Measurements from ENCODE around the gene DUSP22.
"Not testable (repeated sequence)": the region's sequence is repeated elsewhere in the genome, so short reads cannot be mapped to it uniquely, and the experiment has no call there.

DUSP22 gene

DNA sequence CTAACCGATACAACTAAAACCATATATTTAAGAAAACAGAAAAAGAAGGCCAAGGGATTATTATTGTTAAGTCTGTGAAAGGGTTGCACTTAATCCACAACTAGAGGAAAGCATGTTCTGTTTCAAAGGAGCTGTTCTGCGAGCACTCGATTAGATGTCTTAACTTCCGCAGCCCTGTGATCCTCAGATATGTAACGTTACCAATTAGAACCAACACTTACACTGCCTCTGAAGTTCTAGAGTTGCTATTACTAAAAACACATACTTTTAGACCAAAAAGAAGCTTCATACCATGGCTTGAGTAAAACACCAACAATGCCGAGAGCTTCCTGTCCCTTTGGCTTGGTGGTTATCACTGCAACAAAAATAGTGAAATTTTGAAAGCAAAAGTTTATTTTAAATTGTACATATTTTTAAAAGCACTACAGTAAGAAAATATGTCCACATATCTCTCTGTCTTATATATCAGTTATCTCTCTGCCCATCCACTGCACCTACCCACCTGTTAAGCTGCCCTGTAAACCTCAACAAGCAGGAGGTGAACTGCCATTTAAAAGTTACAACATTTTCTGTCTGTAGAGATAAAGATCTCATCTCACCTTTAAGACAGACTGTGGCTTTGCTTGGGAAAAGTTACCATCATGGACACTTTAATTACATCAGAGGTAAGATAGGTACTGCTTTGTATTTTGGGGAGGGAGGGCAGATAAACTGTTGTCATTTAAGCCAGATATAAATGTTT lies 7.1 kb upstream of the DUSP22 start:
- Histone ChIP-seq H3K4me3 (replicated peaks; ENCODE audit: low read depth, low read length) (no peak overlapping the region), H3K27me3 (replicated peaks; ENCODE audit: control insufficient read depth, insufficient read depth, low read length) (no peaks in the 10 kb centered on the region), H3K36me3 (ENCODE audit: control insufficient read depth, insufficient read depth, low read length) (no peaks in the 10 kb centered on the region; the same call in none of the 2 replicates)
- no peak for TF ChIP-seq CTCF (IDR thresholded peaks at IDR 0.05; ENCODE audit: insufficient read depth, low read length, poor library complexity, severe bottlenecking)
- DNase-seq (ENCODE audit: extremely low read depth, insufficient read length), result no peak

DNA sequence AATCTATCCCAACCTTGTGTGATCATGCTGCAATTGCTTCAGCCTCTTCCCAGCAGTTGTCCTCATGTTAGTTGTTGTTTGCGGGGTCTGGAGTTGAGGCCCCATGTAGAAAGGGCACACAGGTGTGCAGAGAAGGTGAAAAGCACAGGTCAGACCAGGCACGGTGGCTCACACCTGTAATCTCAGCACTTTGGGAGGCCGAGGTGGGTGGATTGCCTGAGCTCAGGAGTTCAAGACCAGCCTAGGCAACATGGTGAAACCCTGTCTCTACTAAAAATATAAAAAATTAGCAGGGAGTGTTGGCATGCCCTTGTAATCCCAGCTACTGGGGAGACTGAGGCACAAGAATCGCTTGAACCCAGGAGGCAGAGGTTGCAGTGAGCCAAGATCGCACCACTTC lies 6.4 kb upstream of the DUSP22 start:
- not testable (repeated sequence) for DNase-seq (ENCODE audit: extremely low read depth, insufficient read length); H3K27me3 ChIP-seq (replicated peaks; ENCODE audit: control insufficient read depth, insufficient read depth, low read length); H3K4me3 ChIP-seq (replicated peaks; ENCODE audit: low read depth, low read length); H3K36me3 ChIP-seq (ENCODE audit: control insufficient read depth, insufficient read depth, low read length)

GRCh38 chr6:286681-287488 lies 5.4 kb upstream of the DUSP22 start:
- no peak for TF ChIP-seq CTCF (IDR thresholded peaks at IDR 0.05; ENCODE audit: insufficient read depth, low read length, poor library complexity, severe bottlenecking)
- H3K4me3 ChIP-seq (replicated peaks; ENCODE audit: low read depth, low read length), result no peak overlapping the region
- no peaks in the 10 kb centered on the region for H3K27me3 ChIP-seq (replicated peaks; ENCODE audit: control insufficient read depth, insufficient read depth, low read length)
- H3K36me3 ChIP-seq (ENCODE audit: control insufficient read depth, insufficient read depth, low read length), result no peaks in the 10 kb centered on the region; the same call in none of the 2 replicates
- DNase-seq (ENCODE audit: extremely low read depth, insufficient read length), result no peak

- no peaks in the 10 kb centered on the region; the same call in 1 of the 2 replicates for H3K36me3 ChIP-seq (ENCODE audit: control insufficient read depth, insufficient read depth, low read length)
- H3K27me3 ChIP-seq (replicated peaks; ENCODE audit: control insufficient read depth, insufficient read depth, low read length), result no peaks in the 10 kb centered on the region
- H3K4me3 ChIP-seq (replicated peaks; ENCODE audit: low read depth, low read length), result no peak overlapping the region
- TF ChIP-seq CTCF (IDR thresholded peaks at IDR 0.05; ENCODE audit: insufficient read depth, low read length, poor library complexity, severe bottlenecking), result no peak
- DNase-seq (ENCODE audit: extremely low read depth, insufficient read length), result no peak
These were observed 4.8 kb upstream of the DUSP22 start for GRCh38 chr6:287489-287860.

GRCh38 chr6:288866-289265 lies 3.4 kb upstream of the DUSP22 start:
- no peak overlapping the region for H3K4me3 ChIP-seq (replicated peaks; ENCODE audit: low read depth, low read length)
- H3K36me3 ChIP-seq (ENCODE audit: control insufficient read depth, insufficient read depth, low read length), result no peaks in the 10 kb centered on the region
- TF ChIP-seq CTCF (IDR thresholded peaks at IDR 0.05; ENCODE audit: insufficient read depth, low read length, poor library complexity, severe bottlenecking), result no peak
- DNase-seq (ENCODE audit: extremely low read depth, insufficient read length), result no peak
- no peaks in the 10 kb centered on the region for H3K27me3 ChIP-seq (replicated peaks; ENCODE audit: control insufficient read depth, insufficient read depth, low read length)
